GM12875 (cell line): ENCODE results near the gene AGXT.

Experiments
- H3K4me3 ChIP-seq: one replicate; pipeline ENCODE4 v1.5.1; 2011; ENCODE audit warnings: low read depth, low read length, control low read depth
- CTCF ChIP-seq: IDR thresholded peaks from 2 replicates; pipeline ENCODE4 v1.5.1; 2011; ENCODE audit warnings: low read depth, mild to moderate bottlenecking, control low read depth, inconsistent platforms, low read length, moderate library complexity, borderline replicate concordance; ENCODE audit not compliant: insufficient read depth

Gene AGXT

DNA sequence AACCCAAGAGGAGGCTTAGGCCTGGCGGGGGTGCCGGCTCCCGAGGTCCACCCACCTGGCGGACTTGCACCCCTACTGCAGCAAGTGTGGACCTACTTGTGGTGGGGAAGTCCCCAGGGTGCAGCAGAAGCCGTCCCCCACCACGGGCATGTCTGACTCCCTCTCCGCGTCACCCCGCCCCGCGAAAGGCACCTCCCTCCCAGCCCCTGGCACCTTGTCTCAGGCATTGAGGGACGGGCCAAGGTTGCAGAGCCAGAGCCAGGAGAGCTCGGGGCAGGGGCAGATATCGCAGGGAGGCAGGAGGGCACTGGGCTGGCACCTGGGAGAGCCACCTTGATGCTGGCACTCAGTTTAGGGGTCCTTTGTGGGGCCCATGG, 56.6 kb downstream of the AGXT start:
- no peak for TF ChIP-seq CTCF
- H3K4me3 ChIP-seq, result no peak overlapping the region

- H3K4me3 ChIP-seq, result no peak overlapping the region
- no peak for TF ChIP-seq CTCF
Measured at GRCh38 chr2:240925568-240926515, 57.2 kb downstream of the AGXT start.

DNA sequence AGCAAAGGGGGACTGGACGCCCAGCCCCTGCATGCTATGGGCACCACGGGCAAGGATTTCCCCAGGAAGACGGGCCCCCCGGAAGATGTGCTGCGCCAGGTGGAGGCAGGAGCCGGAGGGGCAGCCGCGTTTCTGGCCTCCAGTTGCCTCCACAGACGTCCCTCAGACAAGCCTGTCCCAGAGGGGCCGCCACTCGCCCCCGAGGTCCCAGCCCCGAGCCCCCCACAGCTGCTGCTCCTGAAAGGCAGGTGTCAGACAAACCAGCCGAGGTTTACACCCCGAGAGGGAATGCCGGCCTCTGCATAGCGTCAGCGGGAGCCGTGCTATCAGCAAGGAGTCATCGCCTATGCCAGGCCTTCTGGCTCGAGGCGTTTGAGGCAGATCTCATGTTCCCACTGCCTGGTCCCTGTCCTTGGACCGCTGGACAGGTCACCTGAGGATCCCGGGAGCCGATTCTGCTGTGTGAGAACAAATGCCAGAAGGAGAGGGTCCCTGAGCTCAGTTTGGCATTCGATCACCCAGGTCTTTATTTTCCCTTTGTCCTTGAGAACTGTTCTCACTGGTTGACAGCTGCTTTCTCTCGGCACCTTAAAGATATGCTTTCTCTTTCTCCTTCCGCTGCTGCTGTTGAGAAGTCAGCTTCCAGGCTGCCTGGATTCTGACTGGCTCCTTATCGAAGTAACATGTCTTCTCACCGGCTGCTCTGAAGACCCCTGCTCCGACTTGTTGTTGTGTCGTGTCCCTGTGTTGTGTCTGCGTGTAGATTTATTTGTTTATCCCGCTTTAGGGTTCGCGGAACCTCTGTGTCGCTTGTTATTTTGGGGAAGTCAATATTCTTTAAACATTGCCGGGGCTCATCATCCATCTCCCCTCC, 58.1 kb downstream of the AGXT start:
- TF ChIP-seq CTCF, result no peak
- H3K4me3 ChIP-seq, result no peak overlapping the region

GRCh38 chr2:240927390-240927781, 58.8 kb downstream of the AGXT start:
- no peak overlapping the region for H3K4me3 ChIP-seq

GRCh38 chr2:240928476-240929363, 60.1 kb downstream of the AGXT start:
- TF ChIP-seq CTCF, result no peak
- H3K4me3 ChIP-seq, result no peak overlapping the region

More at GRCh38 chr2:240927390-240927781, 58.8 kb downstream of the AGXT start:
- TF ChIP-seq CTCF, result no peak

DNA sequence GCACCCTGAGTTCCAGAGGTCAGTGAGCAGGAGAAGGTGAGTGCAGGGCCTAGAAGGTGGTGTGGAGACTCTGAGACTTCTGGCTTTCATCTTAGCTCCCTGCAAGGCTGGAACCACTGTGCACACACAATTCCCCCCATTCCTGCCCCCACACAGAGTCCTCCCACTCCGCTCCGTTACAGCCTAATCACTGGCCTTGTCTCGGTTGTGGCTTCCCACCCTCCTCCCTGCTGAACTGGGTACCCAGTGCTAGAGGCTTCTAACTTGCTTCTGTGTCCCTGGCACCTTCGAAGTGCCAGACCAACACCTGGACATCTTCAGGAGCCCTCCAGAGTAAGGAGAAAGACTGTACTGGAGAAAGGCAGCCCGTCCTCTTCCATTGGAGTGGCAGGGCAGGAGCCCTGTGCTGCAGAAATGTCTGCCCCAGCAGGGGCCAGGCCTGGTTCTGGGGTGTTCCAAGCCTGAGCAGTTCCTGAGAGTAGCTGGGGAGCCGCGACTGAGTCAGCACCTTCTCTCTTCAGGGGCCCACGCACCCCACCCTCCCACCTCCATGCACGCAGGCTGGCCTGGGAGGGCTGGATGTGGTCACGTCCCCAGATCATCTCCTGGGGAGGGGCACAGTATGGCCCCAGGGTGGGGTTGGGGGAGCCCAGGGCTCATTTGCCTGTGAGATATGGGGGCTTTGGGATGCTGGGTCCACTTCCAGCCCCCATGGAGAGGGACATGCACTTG, 60.9 kb downstream of the AGXT start:
- TF ChIP-seq CTCF, result no peak
- H3K4me3 ChIP-seq, result no peak overlapping the region
